GM11168 (cell line): ENCODE measurements around the gene FAM8A1.

ENCODE experiments used
- in situ Hi-C: fragments of 300-500 bp; cut with MboI; formaldehyde crosslinking; loops from one replicate; pipeline ENCODE4 v1.12.0; 2022; ENCODE audit warnings: low sequenced_read_pairs; ENCODE audit not compliant: unreplicated experiment

The FAM8A1 gene

DNA sequence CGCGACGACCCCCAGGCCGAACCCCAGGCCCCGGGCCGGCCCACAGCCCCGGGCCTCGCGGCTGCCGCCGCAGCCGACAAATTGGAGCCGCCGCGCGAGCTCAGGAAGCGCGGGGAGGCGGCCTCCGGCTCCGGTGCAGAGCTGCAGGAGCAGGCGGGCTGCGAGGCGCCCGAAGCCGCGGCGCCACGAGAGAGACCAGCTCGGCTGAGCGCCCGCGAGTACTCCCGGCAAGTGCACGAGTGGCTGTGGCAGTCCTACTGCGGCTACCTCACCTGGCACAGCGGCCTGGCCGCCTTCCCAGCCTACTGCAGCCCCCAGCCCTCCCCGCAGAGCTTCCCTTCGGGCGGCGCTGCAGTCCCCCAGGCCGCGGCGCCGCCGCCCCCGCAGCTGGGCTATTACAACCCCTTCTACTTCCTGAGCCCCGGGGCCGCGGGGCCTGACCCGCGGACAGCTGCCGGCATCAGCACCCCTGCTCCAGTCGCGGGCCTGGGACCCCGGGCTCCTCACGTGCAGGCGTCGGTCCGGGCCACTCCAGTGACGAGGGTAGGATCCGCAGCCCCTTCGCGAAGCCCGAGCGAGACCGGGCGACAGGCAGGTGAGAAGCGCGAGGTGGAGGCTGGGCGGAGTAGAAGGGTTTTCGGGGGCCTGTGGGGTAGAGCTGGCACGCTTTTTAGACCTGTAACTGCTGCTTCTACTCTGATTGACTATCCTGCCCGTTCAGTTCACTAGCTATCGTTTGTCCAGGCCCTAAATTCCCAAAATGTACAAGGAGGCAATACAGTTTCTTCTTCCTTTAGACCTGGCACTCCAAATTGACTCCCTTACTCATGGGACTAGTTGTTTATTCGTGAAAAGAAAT is 654 bp downstream of the FAM8A1 start:
- in situ Hi-C loops = no loop called here

DNA sequence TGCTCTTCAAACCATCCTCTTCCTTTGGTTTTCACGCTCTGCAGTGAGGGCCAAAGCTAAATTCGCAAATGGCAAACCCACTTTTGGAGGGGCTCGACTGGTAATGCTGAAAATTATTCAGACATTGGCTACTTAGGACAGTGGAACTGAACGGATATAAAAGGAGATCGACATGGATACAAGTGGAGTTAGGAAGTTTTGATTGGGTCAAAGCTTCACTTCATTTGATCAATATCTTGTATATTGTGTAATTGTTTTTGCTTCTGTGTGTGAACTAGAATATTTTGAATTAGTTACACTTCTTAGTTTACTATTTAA is 1.2 kb downstream of the FAM8A1 start:
- in situ Hi-C loops = no loop called here

DNA sequence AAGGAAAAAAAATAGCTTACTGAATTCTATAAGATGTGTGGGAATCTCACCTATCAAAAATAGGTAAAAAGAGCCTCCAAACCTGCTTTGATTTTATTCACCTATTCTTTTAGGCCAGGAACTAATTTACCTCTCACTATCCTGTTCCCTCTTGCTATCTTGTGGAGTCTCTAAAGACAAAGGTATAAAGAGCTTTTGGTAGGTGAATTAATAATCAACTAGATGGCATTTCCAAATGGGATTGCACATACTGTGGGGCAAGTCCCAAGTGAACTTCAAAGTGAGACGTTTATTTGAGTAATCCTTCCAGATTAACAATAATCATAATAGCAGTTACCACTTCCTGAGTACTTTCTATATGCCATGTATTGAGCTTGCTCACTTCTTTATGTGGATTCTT is 2.8 kb downstream of the FAM8A1 start:
- in situ Hi-C loops = no loop called here

DNA sequence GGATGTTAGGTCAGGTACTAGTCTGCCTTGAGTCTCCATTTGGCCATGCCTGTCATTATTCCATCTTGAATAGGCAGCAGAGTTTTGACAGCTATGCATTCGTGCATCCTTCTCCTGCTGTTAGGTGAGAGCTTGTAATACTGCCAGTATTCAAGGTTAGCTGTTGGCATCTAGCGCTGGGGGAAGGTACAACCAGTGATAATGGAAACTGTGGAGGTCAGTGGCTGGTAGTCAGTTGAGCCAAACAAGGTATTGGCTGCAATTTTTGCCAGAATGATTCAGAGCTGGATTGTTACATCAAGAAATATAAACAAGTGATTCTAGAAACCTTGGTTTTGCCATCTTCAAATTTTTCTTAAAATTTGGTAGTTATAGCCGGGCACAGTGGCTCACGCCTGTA is 6.5 kb downstream of the FAM8A1 start:
- in situ Hi-C loops = no loop called here

DNA sequence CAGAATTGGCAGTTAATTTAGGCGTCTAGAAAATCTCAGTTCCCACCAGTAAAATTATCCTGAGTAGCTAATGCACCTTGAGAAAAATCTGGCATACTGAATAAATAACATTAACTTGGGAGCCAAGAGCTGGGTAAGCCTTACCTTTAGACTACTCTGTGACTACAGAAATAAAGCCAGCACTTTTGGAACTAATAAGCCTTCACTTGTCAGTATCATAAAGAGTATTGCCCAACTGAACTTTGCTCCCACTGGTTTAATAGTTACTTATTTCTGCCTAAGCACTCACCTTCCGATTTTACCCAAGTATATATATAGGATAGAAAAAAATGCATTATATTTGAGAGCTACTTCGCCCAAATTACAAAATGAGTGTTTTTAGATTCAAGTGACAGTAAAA is 10.7 kb downstream of the FAM8A1 start:
- in situ Hi-C loops = no loop called here

DNA sequence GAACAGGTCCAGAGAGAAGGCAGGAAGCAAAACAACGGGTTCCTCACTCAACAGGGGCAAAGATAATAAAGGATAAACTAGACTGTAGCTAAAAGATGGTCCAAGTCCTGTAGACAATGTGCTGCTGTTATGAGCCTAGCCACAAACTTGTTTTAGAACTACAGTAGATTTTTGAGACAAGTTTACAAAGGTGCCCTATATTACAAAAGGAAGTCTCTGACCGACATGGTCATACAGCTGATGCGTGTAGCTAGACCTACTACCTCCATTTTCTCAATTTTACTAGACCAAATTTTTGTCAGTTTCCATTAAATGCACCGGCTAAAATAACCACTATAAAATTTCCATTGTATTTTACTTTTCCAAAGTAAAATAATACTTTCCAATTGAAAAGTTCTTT is 11.9 kb downstream of the FAM8A1 start:
- in situ Hi-C loops = no loop called here

DNA sequence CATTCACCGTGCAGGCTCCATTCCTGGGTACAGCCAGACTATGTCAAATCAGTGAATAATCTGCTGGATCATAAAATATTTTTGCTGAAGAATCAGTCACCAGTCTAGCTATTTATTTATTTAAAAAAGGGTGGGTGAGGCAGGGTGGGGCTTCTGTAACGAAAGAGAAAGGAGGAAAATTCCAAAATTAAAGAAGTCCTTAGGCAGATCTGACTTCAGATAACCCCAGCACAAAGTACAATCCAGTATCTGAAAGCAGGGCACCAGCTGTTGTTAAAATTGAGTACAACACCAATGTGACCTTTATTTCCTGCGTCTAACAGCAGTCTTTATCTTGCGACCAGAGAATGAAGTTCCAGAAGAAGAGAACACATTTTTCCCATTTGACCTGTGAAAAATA is 15.7 kb downstream of the FAM8A1 start:
- in situ Hi-C loops = no loop called here

DNA sequence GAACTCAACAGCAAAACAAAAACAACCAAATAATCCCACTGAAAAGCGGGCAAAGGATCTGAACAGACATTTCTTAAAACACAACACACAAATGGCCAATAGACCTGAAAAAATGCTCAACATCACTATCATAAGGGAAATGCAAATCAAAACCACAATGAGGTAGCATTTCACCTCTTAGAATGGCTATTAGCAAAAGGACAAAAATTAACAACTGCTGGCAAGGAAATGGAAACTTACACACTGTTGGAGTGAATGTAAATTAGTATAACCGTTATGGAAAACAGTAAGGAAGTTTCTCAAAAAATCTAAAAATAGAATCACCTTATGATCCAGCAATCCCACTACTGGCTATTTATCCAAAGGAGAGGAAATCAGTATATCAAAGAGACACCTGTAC is 20.9 kb downstream of the FAM8A1 start:
- in situ Hi-C loops = no loop called here

DNA sequence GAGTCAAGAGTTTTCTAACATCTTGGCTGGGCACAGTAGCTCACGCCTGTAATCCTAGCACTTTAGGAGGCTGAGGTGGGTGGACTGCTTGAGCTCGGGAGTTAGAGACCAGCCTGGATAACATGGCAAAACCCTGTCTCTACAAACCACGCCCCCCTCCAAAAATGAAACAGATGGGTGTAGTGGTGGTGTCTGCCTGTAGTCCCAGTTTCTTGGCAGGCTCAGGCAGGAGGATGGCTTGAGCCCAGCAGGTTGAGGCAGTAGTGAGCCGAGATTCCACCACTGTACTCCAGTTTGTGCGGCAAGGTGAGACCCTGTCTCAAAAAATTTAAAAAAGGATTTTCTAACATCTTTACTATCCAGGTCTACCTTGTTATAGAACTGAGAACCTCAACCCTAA is 22.0 kb downstream of the FAM8A1 start:
- in situ Hi-C loops = no loop called here

DNA sequence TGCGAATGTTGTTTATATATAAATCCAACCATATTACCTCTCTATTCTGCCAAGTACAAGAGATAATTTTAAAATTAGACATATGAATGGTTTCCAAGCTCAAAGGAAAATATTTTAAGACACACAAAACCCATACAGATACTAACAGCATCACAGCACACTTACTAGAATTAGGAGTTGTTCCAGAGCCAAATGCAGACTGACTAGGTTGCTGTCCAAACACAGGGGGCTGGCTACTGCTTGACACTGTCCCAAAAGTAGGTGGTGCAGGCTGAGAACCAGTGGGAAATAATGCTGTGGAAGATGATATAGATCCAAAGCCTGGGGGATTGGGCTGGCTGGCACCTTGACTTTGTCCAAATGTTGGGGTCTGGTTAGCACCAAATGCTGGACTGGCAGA is 24.3 kb downstream of the FAM8A1 start:
- in situ Hi-C loops = no loop called here

DNA sequence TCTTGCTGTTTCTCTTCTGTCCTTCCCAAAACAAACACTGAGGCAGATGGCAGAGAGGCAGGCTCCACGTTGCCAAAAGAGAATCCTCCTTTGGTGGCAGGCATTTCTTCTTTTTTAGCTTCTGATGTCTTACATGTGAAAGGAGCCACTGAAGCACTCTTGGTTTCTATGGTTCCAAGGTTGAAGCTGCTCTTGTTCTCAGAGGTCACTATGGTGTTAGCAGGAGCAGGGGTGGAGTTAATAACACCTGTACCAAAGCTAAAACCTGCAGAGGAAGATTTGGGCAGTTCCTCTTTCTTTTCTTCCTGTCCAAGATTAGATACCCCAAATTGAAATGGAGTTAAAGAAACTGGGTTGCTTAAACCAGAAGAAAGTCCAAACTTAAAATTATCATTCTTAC is 28.8 kb downstream of the FAM8A1 start:
- in situ Hi-C loops = no loop called here

DNA sequence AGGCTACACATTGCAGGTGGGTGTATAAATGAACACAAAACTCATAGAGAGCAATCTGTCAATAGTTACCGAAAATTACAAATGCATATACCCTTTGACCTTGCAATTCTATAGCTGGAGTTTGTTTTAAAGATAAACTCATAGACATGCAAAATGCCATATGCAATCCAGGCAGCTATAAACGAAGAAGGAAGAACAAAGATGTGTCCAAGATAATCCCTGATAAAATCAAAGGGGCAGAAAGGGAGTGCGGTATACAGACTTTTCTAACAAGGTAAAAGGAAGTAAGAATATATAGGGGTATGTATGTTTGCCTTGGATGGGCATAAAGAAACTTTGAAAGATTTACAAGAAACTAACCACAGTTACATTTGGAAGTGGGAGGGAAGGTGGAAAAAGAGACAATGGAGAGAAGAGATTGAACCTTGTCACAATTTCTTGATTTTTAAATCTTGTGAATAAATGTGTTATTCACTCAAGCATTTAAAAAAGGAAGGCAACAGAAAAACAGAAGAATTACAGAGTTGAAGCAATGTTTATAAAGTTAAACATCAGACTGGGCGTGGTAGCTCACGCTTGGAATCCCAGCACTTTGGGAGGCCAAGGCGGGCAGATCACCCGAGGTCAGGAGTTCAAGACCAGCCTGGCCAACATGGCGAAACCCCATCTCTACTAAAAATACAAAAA is 29.9 kb downstream of the FAM8A1 start:
- in situ Hi-C loops = no loop called here

DNA sequence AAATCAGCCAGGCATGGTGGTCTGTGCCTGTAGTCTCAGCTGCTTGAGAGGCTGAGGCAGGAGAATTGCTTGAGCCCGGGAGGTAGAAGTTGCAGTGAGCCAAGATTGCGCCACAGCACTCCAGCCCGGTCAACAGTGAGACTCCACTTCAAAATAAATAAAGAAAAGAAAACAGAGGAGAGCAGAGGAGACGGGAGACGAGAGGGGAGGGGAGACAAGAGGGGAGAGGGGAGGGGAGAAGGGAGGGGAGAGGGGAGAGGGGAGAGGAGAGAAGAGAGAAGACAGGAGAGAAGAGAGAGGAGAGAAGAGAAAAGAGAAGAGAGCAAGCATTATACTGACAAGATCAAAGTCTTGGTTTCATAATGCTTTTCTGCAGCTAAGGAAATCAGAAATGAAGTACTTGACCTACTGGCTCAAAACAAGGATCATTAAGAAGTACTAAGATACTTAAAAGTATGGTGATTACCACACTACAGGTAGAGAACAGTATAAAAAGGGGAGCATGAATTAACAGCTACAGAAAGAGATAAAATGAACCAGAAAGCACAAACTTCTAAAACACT is 30.5 kb downstream of the FAM8A1 start:
- in situ Hi-C loops = no loop called here

DNA sequence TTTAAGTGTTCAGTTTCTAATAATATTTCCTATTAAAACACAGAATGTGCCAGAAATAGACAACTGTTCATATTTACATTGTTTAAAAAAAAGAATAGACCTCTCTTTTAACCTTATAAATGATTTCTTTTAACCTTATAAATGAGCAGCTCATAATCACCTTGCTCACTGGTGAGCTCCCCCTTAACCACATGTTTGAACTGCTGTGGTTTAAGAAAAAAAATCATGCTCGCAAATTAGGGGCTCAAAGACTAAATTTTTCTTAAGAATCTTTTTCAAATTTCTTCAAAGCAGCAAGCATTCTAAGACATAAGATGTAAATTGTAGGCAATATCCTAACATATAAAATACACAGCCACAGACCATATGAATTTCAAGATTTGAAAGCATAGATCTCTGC is 32.8 kb downstream of the FAM8A1 start:
- in situ Hi-C loops = no loop called here

DNA sequence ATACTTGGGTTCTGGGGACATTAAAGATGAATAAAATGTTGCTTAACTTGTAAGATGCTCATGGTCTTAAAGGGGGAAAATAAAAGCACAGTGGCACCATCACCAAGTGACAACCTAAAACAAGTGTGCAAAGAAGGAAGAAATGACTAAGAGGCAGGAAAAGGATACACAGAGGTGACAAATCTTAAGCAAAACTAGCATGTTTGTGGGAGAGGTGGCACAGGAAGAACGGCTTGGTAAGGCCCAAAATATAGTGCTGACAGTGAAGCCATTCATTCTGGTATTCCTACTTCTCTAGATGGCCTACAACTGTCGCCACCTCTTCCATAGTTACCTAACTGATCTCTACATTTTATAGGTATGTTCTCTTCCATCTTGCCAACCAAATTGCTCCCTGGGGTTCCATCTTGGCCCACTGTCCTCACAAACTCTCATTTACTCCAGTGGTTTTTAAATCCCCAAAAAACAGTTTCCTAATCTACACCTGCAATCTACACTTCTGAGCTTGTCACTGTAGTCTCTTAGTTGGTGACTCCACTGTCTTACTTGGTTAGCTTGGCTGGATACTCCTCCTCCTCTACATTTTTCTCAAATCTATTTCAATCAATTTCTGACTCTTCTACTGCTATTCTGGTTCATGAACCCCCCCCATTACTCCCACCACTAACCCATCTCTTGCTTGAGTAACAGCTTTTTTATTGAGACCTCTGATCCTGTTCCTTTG is 33.5 kb downstream of the FAM8A1 start:
- in situ Hi-C loops = no loop called here

DNA sequence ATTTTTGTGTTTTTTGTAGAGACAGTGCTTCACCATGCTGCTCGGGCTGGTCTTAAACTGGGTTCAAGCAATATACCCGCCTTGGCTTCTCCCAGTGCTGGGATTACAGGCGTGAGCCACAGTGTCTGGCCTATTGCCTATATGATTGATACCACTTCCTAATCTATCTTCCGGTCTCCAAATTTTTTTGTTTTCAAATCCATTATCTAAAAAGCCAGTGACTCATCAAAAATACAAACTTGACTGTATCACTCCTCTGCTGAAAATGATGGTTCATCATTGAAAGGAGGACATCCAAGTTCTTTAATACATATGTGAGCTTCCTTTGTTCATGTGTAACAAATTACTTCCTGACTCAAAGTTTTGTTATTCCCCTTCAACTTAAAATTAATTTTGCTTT is 35.5 kb downstream of the FAM8A1 start:
- in situ Hi-C loops = no loop called here

DNA sequence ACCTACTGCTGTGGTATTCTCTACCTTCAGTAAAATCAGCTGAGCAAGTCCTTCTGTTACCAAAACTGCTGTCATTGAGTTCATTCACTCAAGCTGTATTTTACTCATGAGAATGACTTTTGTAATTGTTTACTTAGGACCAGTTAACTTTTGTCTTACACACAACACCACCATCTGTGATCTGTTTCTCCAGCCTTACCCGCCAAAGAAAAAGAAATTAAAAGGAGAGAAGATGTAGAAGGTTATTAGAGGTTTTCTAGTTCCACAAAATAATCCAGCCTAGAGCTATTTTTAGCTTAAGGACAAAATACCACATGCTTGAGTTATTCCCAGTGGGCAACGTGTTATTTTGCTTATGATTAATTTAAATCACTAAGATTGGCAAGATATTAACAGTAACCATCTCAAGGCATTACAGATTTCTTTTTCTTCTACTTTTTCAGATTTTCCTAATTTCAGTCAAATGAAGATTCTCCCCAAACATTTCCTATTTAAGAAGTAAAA is 38.2 kb downstream of the FAM8A1 start:
- in situ Hi-C loops = no loop called here

DNA sequence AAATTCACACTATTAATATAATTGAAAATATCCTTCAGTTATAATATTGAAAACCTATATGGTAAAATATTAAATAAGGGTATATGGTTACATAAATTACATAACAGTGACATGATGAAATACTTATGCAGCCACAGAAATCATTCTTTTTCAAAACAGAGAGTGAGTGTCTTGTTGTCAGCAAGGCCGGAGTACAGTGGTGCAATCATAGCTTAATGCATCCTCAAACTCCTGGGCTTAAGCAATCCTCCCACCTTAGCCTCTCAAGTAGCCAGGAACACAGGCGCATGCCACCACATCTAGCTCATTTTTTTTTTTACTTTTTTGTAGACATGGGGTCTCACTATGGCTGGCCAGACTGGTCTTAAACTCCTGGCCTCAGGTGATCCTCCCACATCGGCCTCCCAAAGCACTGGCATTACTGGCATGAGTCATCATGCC is 40.4 kb downstream of the FAM8A1 start:
- in situ Hi-C loops = no loop called here

DNA sequence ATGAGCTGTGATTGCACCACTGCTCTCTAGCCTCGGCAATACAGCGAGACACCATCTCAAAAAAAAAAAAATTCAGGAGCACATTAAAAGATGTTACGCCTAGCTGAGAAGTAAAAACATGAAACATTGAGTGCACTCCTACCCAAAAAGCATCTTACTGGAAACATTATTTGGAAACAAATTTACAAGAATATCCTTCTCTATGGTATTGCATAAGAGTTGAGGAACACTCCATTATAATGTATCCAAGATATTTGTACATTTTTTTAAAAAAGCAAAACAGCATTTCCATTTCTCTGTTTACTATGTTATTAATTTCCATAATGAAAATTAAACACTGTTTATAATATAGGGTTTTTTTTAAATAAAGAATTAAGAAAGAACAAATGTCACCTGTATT is 48.6 kb downstream of the FAM8A1 start:
- in situ Hi-C loops = no loop called here

DNA sequence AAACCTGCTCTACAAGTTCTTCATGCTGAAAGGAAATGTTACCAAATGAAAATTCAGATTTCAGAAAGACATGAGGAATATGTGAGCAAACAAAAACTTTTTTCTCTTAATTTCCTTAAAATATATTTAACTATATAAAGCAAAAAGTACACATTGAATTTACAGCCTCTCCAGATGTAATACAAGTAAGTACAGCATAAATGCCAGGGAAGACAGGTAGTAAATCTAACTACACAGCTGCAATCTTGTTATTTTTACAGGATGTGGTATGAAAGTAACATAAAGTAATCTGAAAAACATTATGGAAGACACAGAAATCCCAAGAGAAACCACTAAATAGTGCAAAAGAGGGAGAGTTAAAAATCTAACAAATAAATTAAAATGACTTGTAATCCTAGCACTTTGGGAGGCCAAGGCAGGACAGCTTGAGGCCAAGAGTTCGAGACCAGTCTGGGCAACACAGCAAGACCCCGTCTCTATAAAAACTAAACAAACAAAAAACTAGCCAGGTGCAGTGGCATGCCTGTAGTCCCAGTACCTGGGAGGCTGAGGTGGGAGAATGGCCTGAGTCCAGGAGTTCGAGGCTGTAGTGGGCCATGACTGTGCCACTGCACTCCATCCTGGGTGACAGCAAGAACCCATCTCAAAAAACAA is 50.7 kb downstream of the FAM8A1 start:
- in situ Hi-C loops = no loop called here
